GM12801 (cell line): ENCODE measurements around the gene DAP.

ENCODE experiments used
- TF ChIP-seq, protein P1 (sequence below): IDR thresholded peaks from one replicate; pipeline ENCODE4 v1.5.1; 2011; ENCODE audit warnings: control low read depth; ENCODE audit not compliant: insufficient read length; ENCODE audit errors: extremely low read depth

Gene DAP

GRCh38 chr5:10772901-10773585 is 12.0 kb upstream of the DAP start:
- TF ChIP-seq, protein P1, sequence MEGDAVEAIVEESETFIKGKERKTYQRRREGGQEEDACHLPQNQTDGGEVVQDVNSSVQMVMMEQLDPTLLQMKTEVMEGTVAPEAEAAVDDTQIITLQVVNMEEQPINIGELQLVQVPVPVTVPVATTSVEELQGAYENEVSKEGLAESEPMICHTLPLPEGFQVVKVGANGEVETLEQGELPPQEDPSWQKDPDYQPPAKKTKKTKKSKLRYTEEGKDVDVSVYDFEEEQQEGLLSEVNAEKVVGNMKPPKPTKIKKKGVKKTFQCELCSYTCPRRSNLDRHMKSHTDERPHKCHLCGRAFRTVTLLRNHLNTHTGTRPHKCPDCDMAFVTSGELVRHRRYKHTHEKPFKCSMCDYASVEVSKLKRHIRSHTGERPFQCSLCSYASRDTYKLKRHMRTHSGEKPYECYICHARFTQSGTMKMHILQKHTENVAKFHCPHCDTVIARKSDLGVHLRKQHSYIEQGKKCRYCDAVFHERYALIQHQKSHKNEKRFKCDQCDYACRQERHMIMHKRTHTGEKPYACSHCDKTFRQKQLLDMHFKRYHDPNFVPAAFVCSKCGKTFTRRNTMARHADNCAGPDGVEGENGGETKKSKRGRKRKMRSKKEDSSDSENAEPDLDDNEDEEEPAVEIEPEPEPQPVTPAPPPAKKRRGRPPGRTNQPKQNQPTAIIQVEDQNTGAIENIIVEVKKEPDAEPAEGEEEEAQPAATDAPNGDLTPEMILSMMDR = no peak

DNA sequence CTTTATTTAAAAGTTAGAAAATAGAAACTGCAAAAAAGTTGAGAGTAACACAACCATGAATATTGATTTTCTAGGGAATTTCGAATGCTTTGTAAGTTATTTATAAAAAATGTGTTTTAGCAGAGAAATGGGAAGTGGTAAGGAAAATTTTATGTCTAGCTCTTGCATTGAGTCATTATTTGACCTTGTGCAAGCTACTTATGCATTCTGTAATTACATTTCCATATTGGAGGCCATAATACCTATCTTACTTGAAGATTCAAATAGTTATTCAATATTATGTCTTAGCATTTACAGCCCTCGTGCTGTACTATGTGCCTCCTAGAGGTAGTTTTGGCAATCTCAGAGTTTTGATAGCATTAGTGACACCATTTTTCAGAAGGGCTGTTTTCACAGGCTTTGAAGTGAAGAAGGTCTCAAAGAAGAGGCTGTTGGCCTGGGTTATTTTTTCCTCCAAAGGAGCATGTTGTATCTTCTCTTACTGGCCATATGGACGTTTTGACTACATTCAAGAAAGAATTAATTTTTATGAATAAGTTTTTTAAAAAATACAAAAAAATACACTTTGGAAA is 7.4 kb upstream of the DAP start:
- TF ChIP-seq, protein P1 = no peak

DNA sequence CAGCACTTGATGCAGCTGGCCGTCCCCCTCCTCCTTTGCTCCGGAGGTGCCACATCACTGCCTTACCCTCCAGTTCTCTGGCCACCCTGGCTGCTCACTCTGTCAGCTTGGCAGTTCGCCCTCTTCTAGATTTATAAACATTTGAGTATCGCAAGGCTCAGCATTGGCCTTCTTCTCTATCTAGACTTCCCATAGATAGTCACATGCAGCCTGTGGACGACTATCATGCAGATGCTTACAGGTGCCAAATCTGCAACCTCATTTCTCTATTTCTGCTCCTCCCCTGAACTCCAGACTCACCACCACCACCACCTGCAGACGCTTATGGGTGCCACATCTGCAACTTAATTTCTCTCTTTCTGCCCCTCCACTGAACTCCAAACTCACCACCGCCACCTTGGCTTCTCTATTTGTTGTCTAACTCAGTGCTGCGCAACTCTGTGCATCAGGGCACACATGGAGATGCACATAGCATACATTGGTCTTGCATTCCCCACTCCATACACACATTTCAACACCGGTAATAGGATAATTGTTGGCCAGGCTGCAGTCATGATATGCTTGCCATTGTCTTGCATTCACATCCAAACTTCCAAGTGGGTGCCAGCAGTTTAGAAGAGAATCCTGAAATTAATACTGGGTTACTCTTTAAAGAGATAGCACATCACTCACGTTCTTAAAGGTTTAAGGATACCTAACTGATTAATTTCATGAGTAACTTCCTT is 1.9 kb upstream of the DAP start:
- TF ChIP-seq, protein P1 = no peak

GRCh38 chr5:10761933-10762775 is 1.1 kb upstream of the DAP start:
- TF ChIP-seq, protein P1 = no peak

- TF ChIP-seq, protein P1 = no peak
These were observed 181 bp downstream of the DAP start for GRCh38 chr5:10760921-10761184.

DNA sequence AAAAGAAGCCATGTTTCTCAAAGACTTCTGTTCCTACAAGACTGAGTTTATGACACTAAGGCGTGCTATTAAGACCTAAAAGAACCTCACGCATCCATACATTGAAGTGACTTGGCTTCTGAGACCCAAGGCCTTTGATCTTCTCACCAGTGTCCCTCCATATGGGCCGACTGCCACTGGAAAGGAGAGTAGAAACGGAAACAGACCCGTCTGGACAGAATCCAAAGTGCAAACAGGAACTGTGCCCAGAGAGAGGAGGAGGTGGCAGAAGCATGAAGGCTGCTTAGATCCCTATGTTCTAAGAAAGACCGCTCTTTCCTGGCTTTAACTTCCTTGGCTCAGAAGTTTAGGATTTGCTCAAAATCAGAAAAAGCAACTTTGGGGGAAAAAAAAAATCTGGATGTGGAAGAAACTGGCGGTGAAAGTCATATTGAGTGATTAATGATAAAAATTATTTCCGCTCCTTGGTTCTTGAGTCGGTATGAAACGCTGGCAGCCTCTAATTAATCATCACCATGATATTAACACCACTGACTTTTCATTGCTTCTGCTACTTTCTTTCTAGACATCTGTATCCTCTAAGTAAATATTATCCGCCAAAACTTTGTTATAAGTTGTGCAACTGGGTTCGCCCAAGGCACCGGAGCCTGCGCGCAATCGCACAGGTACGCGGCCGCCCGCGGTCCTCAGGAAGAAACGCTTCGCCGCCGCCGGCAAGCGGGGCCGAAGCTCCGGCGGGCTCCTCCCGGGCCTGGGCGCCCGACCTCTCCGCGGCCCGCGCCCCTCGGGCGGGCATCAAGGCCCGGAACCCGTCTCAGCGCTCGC is 726 bp downstream of the DAP start:
- TF ChIP-seq, protein P1 = no peak
